GM12891 (cell line): Measurements from ENCODE around the gene SKIC3.

ENCODE experiments used
- PAX5 ChIP-seq: IDR thresholded peaks from 2 replicates; pipeline ENCODE4 v1.6.1; 2011; ENCODE audit warnings: low read length, moderate library complexity, mild to moderate bottlenecking; ENCODE audit not compliant: insufficient read depth, severe bottlenecking
- POLR2A ChIP-seq: IDR thresholded peaks from 2 replicates; pipeline ENCODE4 v1.6.1; 2011; ENCODE audit warnings: low read depth, low read length, control low read depth
- POLR2AphosphoS5 ChIP-seq: IDR thresholded peaks from 2 replicates; pipeline ENCODE4 v1.6.1; 2011; ENCODE audit warnings: low read depth, low read length, control low read depth
- POU2F2 ChIP-seq: IDR thresholded peaks from 2 replicates; pipeline ENCODE4 v1.6.1; 2011; ENCODE audit warnings: low read depth, mild to moderate bottlenecking, control low read depth, low read length, moderate library complexity
- SPI1 ChIP-seq: IDR thresholded peaks from 2 replicates; pipeline ENCODE4 v1.6.1; 2011; ENCODE audit warnings: low read depth, low read length, control low read depth
- TAF1 ChIP-seq: IDR thresholded peaks from 2 replicates; pipeline ENCODE4 v1.6.1; 2011; ENCODE audit warnings: low read depth, low read length, control low read depth

- TF ChIP-seq POLR2AphosphoS5 (no peak), POLR2A (no peak), TAF1 (no peak), PAX5 (no peak), POU2F2 (no peak), SPI1 (no peak)
Measured at GRCh38 chr5:95583992-95584391, 29.2 kb upstream of the SKIC3 start.
